Measurements from ENCODE around the gene HEATR5A.

The HEATR5A gene

DNA sequence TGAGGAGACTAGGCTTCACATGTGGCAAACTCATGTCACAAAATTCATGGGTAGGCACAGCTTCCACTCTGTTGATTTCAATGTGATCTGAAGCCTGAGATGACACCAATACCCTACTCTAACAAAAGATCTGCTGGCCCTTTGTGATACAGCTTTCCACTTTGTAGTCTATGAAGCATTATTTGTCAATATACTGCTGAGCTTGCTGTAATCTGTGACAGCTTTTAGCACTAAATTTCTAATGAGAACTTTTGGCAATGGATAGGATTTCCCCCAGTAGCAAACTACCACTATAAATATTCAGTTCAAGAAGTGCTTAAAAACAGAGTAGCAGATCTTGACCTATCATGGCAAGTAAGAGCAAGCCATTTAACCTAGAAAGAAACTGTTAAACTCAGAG is 5.6 kb upstream of the HEATR5A start:
- no peak for DNase-seq

GRCh38 chr14:31421200-31421599 is 850 bp upstream of the HEATR5A start:
- no peak for DNase-seq

DNA sequence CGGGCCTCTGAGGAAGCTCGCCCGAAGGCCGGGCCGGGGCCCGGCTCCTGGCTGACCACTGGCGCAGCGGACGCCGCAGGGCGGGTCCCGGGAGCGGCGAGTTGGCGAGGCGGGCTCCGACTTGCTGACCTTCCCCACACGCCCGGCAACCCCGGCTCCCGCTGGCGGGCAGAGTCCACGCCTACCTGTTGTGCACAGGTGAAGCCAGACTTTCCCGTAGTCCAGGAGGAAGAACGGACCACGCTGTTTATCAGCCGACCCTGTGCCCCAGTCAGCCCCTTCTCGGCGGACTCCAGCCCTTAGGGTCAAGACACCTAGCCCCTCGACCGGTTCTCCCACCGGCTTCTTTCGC is 407 bp downstream of the HEATR5A start:
- peak; percentile 17 for DNase-seq

DNA sequence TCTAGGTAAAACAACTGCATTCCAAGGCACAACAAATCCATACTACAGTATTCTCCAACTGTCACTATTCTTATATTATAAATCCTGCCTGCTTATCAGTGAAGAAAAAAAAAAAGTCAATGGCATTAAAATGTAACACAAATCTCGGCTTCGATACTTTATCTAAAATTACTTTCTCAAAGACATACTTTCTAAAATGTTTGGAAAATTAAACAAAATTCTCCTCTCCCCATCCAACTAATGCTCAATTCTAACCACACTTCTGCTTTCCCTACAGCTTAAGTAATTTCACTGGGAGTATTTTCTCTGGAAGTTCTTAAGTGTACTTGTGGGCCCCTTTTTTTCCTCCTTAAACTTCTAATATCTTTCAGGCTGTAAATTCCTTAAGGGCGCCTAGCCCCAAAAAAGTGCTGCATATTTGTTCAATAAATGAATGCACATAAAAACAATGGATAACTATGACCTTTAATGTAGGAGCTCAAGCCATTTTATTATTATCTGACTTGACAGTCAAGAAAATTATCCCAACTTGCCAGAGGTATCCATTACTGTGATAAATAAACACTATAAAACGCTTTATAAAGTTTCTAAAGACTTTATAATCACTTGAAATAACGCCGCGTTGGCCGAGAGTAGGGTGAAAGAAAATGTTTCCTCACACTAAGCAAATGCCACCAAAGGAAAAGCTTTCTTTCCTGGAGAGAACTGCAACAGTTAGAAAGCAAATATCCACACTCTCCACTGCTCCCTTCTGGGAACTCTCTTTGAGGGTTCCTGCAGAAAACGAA is 977 bp downstream of the HEATR5A start:
- DNase-seq, result no peak

DNA sequence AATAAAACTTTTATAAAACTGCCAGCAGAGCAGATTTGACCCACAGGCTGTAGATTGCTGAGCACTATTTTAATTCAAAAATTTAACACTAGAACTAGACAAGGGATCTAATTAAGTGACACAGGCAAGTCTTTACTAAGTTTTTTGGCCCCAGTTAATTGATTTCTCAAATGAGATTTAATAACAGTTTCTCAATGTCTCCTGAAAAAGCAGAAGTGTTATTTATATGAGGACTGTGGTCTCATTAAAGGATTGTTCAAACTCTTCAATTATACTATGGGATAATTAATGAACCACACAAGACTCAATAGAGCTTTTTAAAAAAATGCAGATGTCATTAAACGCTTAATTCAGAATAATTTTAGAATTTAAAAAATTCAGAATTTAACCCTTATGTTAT is 1.9 kb downstream of the HEATR5A start:
- no peak for DNase-seq

DNA sequence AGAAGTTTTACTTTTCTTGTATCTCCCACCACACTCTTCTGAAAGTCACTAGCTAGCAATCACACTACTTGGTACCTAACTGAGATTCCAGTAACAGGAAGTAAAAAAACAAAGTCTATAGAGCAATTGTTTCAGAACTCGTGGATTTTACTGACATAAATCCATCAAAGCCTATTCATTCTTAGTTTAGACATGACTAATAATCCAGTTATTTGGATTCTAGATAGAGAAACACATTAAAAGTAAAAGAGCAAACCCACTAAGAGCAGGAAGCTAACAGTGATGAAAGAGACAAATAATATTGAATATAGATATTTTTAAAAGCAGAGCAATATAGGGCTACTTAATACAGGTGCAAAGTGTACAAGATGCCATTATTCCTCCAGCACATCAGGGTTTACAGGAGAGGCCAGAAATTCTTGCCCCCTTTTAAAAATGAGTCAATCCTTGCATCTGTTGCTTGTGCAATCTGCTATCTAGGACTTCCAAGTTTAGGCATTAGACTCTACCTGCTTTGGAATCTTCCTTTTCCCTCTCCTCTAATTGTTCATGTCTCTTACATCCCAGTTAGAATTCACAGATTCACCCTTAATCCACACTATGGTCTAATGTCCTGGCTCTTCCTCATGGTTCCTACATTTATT is 6.0 kb downstream of the HEATR5A start:
- DNase-seq, result peak; percentile 3

DNA sequence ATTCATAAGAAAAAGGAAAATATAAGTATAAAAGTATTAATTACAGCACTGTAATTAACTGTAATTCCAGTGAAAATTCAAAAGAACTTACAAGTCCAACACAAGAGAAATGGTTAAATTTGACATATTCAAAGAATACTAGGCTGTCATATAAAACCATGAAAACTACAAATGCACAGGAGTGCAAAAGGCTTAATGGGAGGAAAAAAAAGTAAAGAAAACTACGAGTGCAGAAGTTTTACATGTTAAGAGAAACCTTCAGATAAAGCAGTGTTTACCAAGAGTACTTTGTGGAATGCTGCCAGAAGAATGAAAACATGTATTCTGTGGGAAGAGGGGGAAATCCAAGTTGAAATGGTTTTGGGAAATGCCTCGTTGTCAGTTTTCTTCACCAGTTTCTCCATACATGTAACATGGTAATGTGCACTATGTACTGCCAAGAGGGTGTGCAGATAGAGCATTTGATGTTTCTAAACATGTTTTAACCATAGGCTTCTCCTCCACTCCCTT is 9.1 kb downstream of the HEATR5A start:
- DNase-seq, result no peak

DNA sequence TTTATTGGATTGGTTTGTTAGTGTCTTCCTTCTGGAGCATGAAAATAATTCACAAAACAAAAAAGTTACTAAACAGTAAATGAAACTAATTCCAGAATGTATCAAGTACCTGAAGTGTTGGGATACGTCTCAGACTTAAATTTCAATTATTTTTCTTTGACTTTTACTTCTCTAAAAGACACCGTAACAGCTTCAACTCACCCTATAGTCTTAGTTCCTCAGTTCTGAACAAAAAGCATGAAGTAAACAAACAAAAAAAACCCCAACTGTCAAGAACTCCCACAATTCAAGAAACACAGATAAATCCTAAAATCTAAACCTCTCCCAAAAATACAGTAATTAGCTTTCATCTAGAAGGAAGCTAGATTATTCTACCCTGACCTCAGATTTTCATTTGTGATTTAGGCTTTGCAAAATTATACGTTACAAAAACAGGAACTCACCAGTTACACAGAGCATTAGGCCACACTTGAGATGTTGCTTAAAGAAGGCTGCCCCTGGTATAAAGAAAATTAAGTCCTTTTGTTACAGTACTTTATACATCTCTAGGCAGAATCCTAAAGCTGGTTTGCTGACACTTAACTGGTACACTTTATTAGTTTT is 10.2 kb downstream of the HEATR5A start:
- no peak for DNase-seq

GRCh38 chr14:31408421-31408820 is 11.9 kb downstream of the HEATR5A start:
- DNase-seq, result no peak

DNA sequence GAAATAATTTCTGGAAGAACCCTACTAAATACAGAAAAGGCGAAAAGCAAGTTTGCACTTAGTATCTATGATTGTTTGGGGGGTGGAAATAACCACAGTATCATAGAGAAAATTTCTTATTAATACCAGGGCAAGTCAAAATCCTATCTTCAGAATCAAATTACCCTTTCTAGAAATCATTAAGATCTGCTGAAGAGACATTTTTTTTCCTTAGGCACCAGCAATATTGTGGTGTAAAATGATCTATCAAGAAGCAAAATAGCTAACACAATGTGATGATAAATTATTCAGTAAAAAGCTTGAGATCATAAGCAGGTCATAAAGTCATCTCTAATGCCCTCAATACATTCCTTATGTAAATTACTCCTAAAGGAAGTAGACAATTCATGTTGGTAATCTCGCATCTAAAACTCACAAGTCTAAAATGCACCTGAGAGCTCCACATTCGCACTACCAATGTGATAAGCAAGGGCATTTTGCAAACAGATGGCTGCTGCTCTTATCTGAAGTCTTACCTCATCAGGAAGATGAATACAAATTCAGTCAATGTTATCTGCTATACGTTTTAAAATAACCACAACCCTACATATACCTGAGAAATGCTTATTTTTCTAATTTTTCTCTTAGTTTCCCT is 14.6 kb downstream of the HEATR5A start:
- DNase-seq, result no peak

- DNase-seq, result no peak
Observed at GRCh38 chr14:31405106-31405505, 15.2 kb downstream of the HEATR5A start.

- no peak for DNase-seq
Observed at GRCh38 chr14:31403707-31404106, 16.6 kb downstream of the HEATR5A start.

DNA sequence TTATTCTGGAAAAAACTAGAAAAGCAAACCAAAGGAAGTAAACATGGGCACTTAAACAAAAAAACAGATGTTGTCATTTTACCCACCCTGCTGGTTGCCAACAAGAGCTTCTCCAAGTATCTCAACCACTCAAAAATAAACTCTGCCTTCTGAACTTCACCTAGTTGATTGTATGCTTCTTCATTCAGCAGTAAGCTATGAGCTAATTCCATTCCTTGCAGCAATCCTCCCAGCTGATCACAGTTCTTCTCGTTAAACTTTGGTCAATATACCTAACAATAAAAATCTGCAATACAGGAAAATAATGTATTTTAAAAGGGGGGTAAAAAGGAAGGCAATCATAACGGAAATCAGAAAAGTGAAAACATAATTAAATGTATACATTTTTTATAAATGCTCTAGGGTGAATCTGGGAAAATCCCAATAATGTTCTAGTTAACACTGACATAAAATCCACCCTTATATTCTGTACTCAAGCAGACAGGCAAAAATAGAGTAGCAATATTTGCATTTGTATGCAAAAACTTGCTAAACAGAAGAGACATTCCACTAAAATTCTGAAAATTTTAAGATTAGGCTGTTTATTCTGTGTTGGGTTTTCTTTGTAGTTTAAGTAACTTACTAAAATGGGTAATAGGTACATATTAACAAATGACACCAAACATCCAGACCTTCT is 17.4 kb downstream of the HEATR5A start:
- no peak for DNase-seq

GRCh38 chr14:31401369-31401932 is 18.9 kb downstream of the HEATR5A start:
- no peak for DNase-seq

DNA sequence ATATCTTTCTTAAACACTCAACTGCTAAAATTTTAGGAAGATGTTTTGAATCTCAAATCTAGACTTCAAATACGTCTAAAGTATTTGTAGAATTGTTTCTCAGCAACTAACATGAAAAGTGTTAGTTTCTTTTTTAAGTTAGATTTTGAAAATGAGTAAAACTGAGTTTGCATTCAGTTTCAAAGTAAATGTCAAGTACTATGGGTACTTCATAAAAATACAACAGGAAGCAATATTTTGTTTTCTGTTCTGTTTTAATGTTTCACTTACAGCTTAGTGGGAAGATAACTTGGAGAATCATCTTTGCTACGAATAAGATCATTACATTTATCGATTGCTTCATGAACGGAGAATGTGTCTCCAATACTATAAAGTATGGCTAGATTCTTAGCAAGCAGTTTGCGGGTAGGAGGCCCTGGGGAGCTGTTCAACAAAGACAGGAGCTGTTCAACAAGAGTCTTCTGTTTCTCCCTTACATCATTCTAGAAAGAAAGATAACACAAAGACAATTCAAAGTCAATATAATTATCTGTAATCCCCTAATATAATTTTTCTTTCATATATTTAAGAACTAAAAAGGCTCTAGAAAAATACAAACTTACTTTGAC is 20.2 kb downstream of the HEATR5A start:
- DNase-seq, result peak; percentile 15

- DNase-seq, result no peak
Observed at GRCh38 chr14:31395572-31396205, 24.7 kb downstream of the HEATR5A start.

GRCh38 chr14:31395119-31395518 is 25.2 kb downstream of the HEATR5A start:
- no peak for DNase-seq

DNA sequence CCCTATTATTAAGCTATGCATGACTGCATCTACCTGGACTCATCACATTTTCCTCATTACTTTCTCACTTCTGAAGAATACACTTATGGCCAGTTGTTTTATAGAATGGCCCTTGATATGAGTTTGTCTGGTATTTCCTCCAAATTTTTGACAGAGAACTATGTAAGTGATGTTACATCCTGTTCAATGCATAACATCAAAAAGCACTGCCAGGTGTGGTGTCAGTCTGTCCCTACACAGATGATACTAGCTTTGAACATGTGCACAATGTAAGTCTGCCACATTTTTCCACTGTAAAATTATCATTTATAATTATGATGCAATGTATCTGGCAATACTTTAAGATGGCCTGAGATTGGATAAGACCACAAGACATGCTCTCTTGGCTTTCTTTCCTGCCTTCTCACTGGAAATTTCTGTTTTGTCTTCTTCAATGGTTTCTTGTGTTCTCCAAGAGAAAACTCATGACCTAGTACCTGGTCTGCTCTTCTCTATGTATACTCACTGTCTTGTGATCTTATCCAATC is 28.3 kb downstream of the HEATR5A start:
- no peak for DNase-seq

DNA sequence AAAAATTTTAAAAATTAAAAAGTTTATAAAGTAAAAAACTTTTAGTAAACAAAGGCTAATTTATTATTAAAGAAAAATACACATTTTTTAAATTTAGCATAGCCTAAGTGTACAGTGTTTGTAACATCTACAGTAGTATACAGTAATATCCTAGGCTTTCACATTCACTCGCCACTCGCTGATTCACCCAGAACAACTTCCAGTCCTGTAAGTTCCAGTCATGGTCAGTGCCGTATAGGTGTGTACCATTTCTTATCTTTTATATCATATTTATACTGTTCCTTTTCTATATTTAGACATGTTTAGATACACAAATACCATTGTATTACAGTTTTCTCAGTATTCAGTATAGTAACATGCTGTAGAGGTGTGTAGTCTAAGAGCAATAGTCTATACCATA is 28.9 kb downstream of the HEATR5A start:
- peak; percentile 6 for DNase-seq

GRCh38 chr14:31389946-31390345 is 30.4 kb downstream of the HEATR5A start:
- DNase-seq, result peak; percentile 35

- DNase-seq, result peak; percentile 66
Observed at GRCh38 chr14:31388687-31389413, 31.5 kb downstream of the HEATR5A start.

Data from activated CD4-positive, alpha-beta T cell treated with anti-CD3 and anti-CD28 coated beads, Interleukin-10, Interleukin-2, amounts not matched to agents 100 ng/mL and 50 ng/mL, durations not matched to agents 16 hours and 8 hours (primary cell).